Measurements from ENCODE around the gene IL17RA.
A peak's percentile ranks its signal among the peaks of the same experiment; 100 is the strongest.

Gene IL17RA

GRCh38 chr22:17149076-17149815 is 64.4 kb downstream of the IL17RA start:
- DNase-seq (ENCODE audit: low read depth, low spot score): no peak
- in situ Hi-C loops (cut with HindIII; ENCODE audit: low sequenced_read_pairs): no loop called here
- no peak overlapping the region for H3K4me3 ChIP-seq (ENCODE audit: low read depth, low read length)
- no peak for TF ChIP-seq CTCF (IDR thresholded peaks at IDR 0.05; ENCODE audit: low read depth, low read length)

GRCh38 chr22:17152340-17152739 is 67.5 kb downstream of the IL17RA start:
- in situ Hi-C loops (cut with HindIII; ENCODE audit: low sequenced_read_pairs): no loop called here
- no peak for DNase-seq (ENCODE audit: low read depth, low spot score)
- TF ChIP-seq CTCF (IDR thresholded peaks at IDR 0.05; ENCODE audit: low read depth, low read length): no peak
- no peak overlapping the region for H3K4me3 ChIP-seq (ENCODE audit: low read depth, low read length)

GRCh38 chr22:17152971-17153370 is 68.2 kb downstream of the IL17RA start:
- no peak for TF ChIP-seq CTCF (IDR thresholded peaks at IDR 0.05; ENCODE audit: low read depth, low read length)
- DNase-seq (ENCODE audit: low read depth, low spot score): no peak
- in situ Hi-C loops (cut with HindIII; ENCODE audit: low sequenced_read_pairs): no loop called here
- no peak overlapping the region for H3K4me3 ChIP-seq (ENCODE audit: low read depth, low read length)

GRCh38 chr22:17155941-17156340 is 71.1 kb downstream of the IL17RA start:
- H3K4me3 ChIP-seq (ENCODE audit: low read depth, low read length): no peak overlapping the region
- in situ Hi-C loops (cut with HindIII; ENCODE audit: low sequenced_read_pairs): no loop called here
- TF ChIP-seq CTCF (IDR thresholded peaks at IDR 0.05; ENCODE audit: low read depth, low read length): no peak
- no peak for DNase-seq (ENCODE audit: low read depth, low spot score)

GRCh38 chr22:17157714-17158113 is 72.9 kb downstream of the IL17RA start:
- no peak overlapping the region for H3K4me3 ChIP-seq (ENCODE audit: low read depth, low read length)
- no peak for TF ChIP-seq CTCF (IDR thresholded peaks at IDR 0.05; ENCODE audit: low read depth, low read length)
- in situ Hi-C loops (cut with HindIII; ENCODE audit: low sequenced_read_pairs): no loop called here
- DNase-seq (ENCODE audit: low read depth, low spot score): no peak

- no peak for TF ChIP-seq CTCF (IDR thresholded peaks at IDR 0.05; ENCODE audit: low read depth, low read length)
- no peak for DNase-seq (ENCODE audit: low read depth, low spot score)
- peak overlapping the region; percentile 65 for H3K4me3 ChIP-seq (ENCODE audit: low read depth, low read length)
- in situ Hi-C loops (cut with HindIII; ENCODE audit: low sequenced_read_pairs): no loop called here
Observed at GRCh38 chr22:17158176-17158567, 73.4 kb downstream of the IL17RA start.

All from astrocyte of the spinal cord (primary cell).